Retinal pigment epithelial cell (primary cell): Measurements from ENCODE around the gene CCDC102B.

Experiments used
- DNase-seq: peaks from one replicate; pipeline ENCODE4 v3.0.0-alpha.2; 2010; ENCODE audit warnings: low read depth
- H3K4me3 ChIP-seq: 2 replicates; pipeline ENCODE4 v1.5.1; 2011; ENCODE audit warnings: mild to moderate bottlenecking, low read length, control low read depth, moderate library complexity
- CTCF ChIP-seq: conservative IDR thresholded peaks from 2 replicates; pipeline ENCODE4 v1.5.1; 2011; ENCODE audit warnings: low read depth, low read length, control low read depth, inconsistent platforms

Gene CCDC102B

GRCh38 chr18:68960355-68960754 lies 162.5 kb downstream of the CCDC102B start:
- no peak for DNase-seq
- no peak overlapping the region for H3K4me3 ChIP-seq

GRCh38 chr18:68962623-68963022 lies 164.7 kb downstream of the CCDC102B start:
- no peak for DNase-seq
- TF ChIP-seq CTCF, result no peak
- no peak overlapping the region for H3K4me3 ChIP-seq

More at GRCh38 chr18:68960355-68960754, 162.5 kb downstream of the CCDC102B start:
- TF ChIP-seq CTCF, result no peak

- TF ChIP-seq CTCF, result no peak
- H3K4me3 ChIP-seq, result no peak overlapping the region
- no peak for DNase-seq
These were observed 167.9 kb downstream of the CCDC102B start for GRCh38 chr18:68965817-68966216.

GRCh38 chr18:68969027-68969426 lies 171.1 kb downstream of the CCDC102B start:
- DNase-seq, result no peak
- no peak for TF ChIP-seq CTCF
- H3K4me3 ChIP-seq, result no peak overlapping the region

GRCh38 chr18:68972176-68972575 lies 174.3 kb downstream of the CCDC102B start:
- DNase-seq, result no peak
- no peak for TF ChIP-seq CTCF
- H3K4me3 ChIP-seq, result no peak overlapping the region

GRCh38 chr18:68979737-68980136 lies 181.9 kb downstream of the CCDC102B start:
- no peak for TF ChIP-seq CTCF
- no peak overlapping the region for H3K4me3 ChIP-seq
- DNase-seq, result no peak

GRCh38 chr18:68983126-68983525 lies 185.2 kb downstream of the CCDC102B start:
- DNase-seq, result no peak
- no peak for TF ChIP-seq CTCF
- H3K4me3 ChIP-seq, result no peak overlapping the region
